Natural killer cell (primary cell): ENCODE measurements around the gene PDLIM4. TPM values are rescaled to one million over a fixed set of nuclear protein-coding genes. Genes with fewer than 3 reads are reported as not detected.

Source experiments
- ATAC-seq, 3 donors: fragments of 150-1000 bp in 2 of 3; fragments of 200-7000 bp in 1 of 3; cut with Tn5 transposase; 1 replicate in 1 of 3; 2 replicates in 2 of 3; pipeline ENCODE4 v1.10.0; 2021; ENCODE audit warnings: mild to moderate bottlenecking in 2 of 3, moderate library complexity in 2 of 3
- DNase-seq, 2 donors: peaks; one replicate each; pipeline versions ENCODE4 v3.0.0 to v3.0.0-alpha.2; 2013 to 2021; ENCODE audit warnings: mixed read lengths in 1 of 2
- H3K27ac ChIP-seq: one replicate; pipeline ENCODE4 v1.5.1; 2013; ENCODE audit warnings: mild to moderate bottlenecking, low read length
- H3K27me3 ChIP-seq: one replicate; pipeline ENCODE4 v1.6.1; 2013; ENCODE audit warnings: low read length; ENCODE audit not compliant: control insufficient read depth, insufficient read depth
- H3K36me3 ChIP-seq: one replicate; pipeline ENCODE4 v1.6.1; 2013; ENCODE audit warnings: low read length; ENCODE audit not compliant: control insufficient read depth, insufficient read depth
- H3K4me1 ChIP-seq: one replicate; pipeline ENCODE4 v1.6.1; 2013; ENCODE audit warnings: low read length; ENCODE audit not compliant: control insufficient read depth, insufficient read depth
- H3K4me3 ChIP-seq: one replicate; pipeline ENCODE4 v1.5.1; 2013; ENCODE audit warnings: low read length
- H3K9me3 ChIP-seq: one replicate; pipeline ENCODE4 v1.6.1; 2013; ENCODE audit warnings: low read length; ENCODE audit not compliant: control insufficient read depth, insufficient read depth
- H3K27ac Mint-ChIP-seq, 2 donors: one replicate each; pipeline ENCODE4 v1.8.0; 2022; ENCODE audit warnings: mild to moderate bottlenecking in 2 of 2, mixed read lengths in 2 of 2, moderate library complexity in 1 of 2
- H3K27me3 Mint-ChIP-seq, 2 donors: one replicate each; pipeline ENCODE4 v1.8.0; 2022; ENCODE audit warnings: low read depth in 2 of 2, mixed read lengths in 2 of 2
- H3K36me3 Mint-ChIP-seq: one replicate; pipeline ENCODE4 v1.8.0; 2022; ENCODE audit warnings: mixed read lengths
- H3K4me1 Mint-ChIP-seq, 2 donors: one replicate each; pipeline ENCODE4 v1.8.0; 2022; ENCODE audit warnings: mixed read lengths in 2 of 2
- H3K4me3 Mint-ChIP-seq: one replicate; pipeline ENCODE4 v1.8.0; 2022; ENCODE audit warnings: mild to moderate bottlenecking, moderate library complexity, mixed read lengths
- H3K9me3 Mint-ChIP-seq, 2 donors: one replicate each; pipeline ENCODE4 v1.8.0; 2022; ENCODE audit warnings: mixed read lengths in 2 of 2
- WGBS: methylation state at CpG from one replicate; pipeline ENCODE4 v1.1.7; 2013; ENCODE audit warnings: missing lambda C conversion rate; ENCODE audit not compliant: insufficient coverage; 5-methylcytosine and 5-hydroxymethylcytosine counted together
- intact Hi-C: fragments of 100-400 bp; cut with micrococcal nuclease; formaldehyde crosslinking; loops from one replicate; pipeline ENCODE4 v1.14.2; 2022
- total RNA-seq, 4 donors: library from RNA; stranded (reverse); fragments of 120-200 nt in 1 of 4; gene quantifications; one replicate each; pipeline versions ENCODE4 v1.2.3 to v1.2.4, GENCODE V29; 2013 to 2022
- TF ChIP-seq, protein P1 (sequence below): fragments of 200-600 bp; IDR thresholded peaks from one replicate; pipeline ENCODE4 v1.8.0; 2022; ENCODE audit warnings: antibody characterized with exemption

The PDLIM4 gene
- total RNA-seq, 3 donors from 2014 or later (not counting 1 experiment from before 2014, with no cell fraction given) = not detected

DNA sequence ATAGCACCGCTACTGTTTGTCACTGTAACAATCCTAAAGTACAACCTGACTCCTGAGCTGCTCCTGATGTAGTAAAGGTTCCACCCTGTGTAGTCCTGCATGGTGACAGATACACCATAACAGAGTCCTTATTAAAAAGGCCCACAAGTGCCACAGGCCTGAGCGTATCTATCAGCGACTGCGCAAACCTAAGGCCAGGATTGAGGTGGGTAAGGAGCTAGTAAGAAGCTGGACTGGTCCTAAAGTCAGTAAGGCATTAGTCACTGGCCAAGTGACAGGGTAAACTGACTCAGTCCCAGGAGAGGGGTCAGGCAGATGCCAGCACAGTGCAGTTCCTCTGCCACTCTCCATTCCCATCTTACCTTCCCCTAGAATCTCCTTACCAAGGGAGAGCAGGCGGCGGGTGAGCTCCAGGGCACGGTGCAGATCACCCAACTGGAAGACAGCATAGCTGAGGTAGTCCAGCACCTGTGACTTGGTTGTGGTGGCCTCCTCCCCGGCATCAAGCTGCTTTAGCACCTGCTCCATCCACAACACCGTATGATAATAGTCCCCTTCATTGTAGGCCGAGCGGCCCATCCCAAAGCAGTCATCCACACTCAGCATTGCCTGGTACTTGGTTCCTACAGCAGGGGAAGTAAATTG lies 47.5 kb upstream of the PDLIM4 start:
- DNase-seq = no peak
- Histone ChIP-seq H3K36me3 (no peaks in the 10 kb centered on the region), H3K27ac (no peak overlapping the region), H3K9me3 (no peaks in the 10 kb centered on the region), H3K27me3 (no peaks in the 10 kb centered on the region), H3K4me1 (no peaks in the 10 kb centered on the region), H3K4me3 (no peak overlapping the region)
- no peak for ATAC-seq
- H3K4me1 Mint-ChIP-seq = peaks cover 0 to 4% of the 10 kb centered on the region in 2 donors
- H3K27me3 Mint-ChIP-seq = peaks cover 0 to 6% of the 10 kb centered on the region in 2 donors
- H3K4me3 Mint-ChIP-seq = no peak overlapping the region
- intact Hi-C loops = no loop called here
- 94% methylated on average over 11 of the region's 11 CpGs for WGBS
- TF ChIP-seq, protein P1, sequence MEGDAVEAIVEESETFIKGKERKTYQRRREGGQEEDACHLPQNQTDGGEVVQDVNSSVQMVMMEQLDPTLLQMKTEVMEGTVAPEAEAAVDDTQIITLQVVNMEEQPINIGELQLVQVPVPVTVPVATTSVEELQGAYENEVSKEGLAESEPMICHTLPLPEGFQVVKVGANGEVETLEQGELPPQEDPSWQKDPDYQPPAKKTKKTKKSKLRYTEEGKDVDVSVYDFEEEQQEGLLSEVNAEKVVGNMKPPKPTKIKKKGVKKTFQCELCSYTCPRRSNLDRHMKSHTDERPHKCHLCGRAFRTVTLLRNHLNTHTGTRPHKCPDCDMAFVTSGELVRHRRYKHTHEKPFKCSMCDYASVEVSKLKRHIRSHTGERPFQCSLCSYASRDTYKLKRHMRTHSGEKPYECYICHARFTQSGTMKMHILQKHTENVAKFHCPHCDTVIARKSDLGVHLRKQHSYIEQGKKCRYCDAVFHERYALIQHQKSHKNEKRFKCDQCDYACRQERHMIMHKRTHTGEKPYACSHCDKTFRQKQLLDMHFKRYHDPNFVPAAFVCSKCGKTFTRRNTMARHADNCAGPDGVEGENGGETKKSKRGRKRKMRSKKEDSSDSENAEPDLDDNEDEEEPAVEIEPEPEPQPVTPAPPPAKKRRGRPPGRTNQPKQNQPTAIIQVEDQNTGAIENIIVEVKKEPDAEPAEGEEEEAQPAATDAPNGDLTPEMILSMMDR = no peak
- no peaks in the 10 kb centered on the region for H3K36me3 Mint-ChIP-seq
- no peaks in the 10 kb centered on the region for H3K9me3 Mint-ChIP-seq
- no peak overlapping the region for H3K27ac Mint-ChIP-seq

GRCh38 chr5:132210944-132211343 lies 46.6 kb upstream of the PDLIM4 start:
- Histone ChIP-seq H3K27me3 (no peaks in the 10 kb centered on the region), H3K27ac (no peak overlapping the region), H3K36me3 (no peaks in the 10 kb centered on the region), H3K9me3 (no peaks in the 10 kb centered on the region), H3K4me3 (no peak overlapping the region), H3K4me1 (no peaks in the 10 kb centered on the region)
- Mint-ChIP-seq H3K9me3 (no peaks in the 10 kb centered on the region), H3K4me1 (peaks cover 0 to 4% of the 10 kb centered on the region in 2 donors), H3K36me3 (no peaks in the 10 kb centered on the region), H3K4me3 (no peak overlapping the region), H3K27me3 (peaks cover 0 to 3% of the 10 kb centered on the region in 2 donors), H3K27ac (no peak overlapping the region)
- intact Hi-C loops = no loop called here
- 100% methylated on average over 1 of the region's 1 CpG for WGBS
- DNase-seq = no peak
- TF ChIP-seq, protein P1 = no peak
- ATAC-seq = no peak

GRCh38 chr5:132211787-132212186 lies 45.7 kb upstream of the PDLIM4 start:
- TF ChIP-seq, protein P1 = no peak
- H3K27me3 Mint-ChIP-seq = peaks cover 0 to 3% of the 10 kb centered on the region in 2 donors
- DNase-seq (no peak), ATAC-seq (no peak)
- 75% methylated on average over 1 of the region's 1 CpG for WGBS
- Histone ChIP-seq H3K36me3 (no peaks in the 10 kb centered on the region), H3K27me3 (no peaks in the 10 kb centered on the region), H3K4me3 (no peak overlapping the region), H3K27ac (no peak overlapping the region), H3K9me3 (no peaks in the 10 kb centered on the region), H3K4me1 (no peaks in the 10 kb centered on the region)
- no peak overlapping the region for H3K27ac Mint-ChIP-seq
- no peaks in the 10 kb centered on the region for H3K36me3 Mint-ChIP-seq
- peaks cover 0 to 4% of the 10 kb centered on the region in 2 donors for H3K4me1 Mint-ChIP-seq
- intact Hi-C loops = no loop called here
- H3K4me3 Mint-ChIP-seq = no peak overlapping the region
- H3K9me3 Mint-ChIP-seq = no peaks in the 10 kb centered on the region

DNA sequence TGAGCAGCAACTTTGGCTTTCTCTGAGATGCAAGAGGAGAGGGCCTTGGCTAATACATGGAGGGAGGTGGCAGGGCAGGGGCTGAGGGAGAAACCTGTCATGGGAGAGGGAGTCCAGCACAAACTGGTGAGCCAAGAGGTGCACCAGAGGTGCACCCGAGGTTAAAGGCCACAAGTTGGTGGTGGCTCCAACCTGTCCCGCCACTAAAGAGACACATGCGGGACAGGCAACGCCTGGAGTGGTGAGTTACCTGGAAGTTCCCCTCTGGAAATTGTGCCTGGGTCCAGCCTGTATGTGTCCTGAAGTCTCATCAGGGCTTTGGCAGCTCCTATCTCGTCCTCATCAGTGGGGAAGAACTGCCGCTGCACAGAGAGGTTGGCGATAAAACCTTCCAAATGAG lies 43.8 kb upstream of the PDLIM4 start:
- DNase-seq = no peak
- H3K27me3 Mint-ChIP-seq = no peaks in the 10 kb centered on the region
- H3K9me3 Mint-ChIP-seq = no peaks in the 10 kb centered on the region
- no peaks in the 10 kb centered on the region for H3K36me3 Mint-ChIP-seq
- no peak overlapping the region for H3K4me3 ChIP-seq
- H3K4me1 ChIP-seq = no peaks in the 10 kb centered on the region
- no peak overlapping the region for H3K27ac ChIP-seq
- 98% methylated on average over 7 of the region's 7 CpGs for WGBS
- H3K4me3 Mint-ChIP-seq = no peak overlapping the region
- no peak overlapping the region for H3K27ac Mint-ChIP-seq
- no peaks in the 10 kb centered on the region for H3K9me3 ChIP-seq
- ATAC-seq = no peak
- intact Hi-C loops = no loop called here
- H3K36me3 ChIP-seq = no peaks in the 10 kb centered on the region
- TF ChIP-seq, protein P1 = no peak
- no peaks in the 10 kb centered on the region for H3K4me1 Mint-ChIP-seq
- H3K27me3 ChIP-seq = no peaks in the 10 kb centered on the region
